LHCN-M2 (cell line): ENCODE data around the gene CCDC85A. TPM values are rescaled to one million over a fixed set of nuclear protein-coding genes. Genes with fewer than 3 reads are reported as not detected.

Source experiments
- DNase-seq: peaks from one replicate; pipeline ENCODE4 v3.0.0-alpha.2; 2012; ENCODE audit warnings: low read depth
- total RNA-seq: library from RNA; depleted of rRNA; stranded (reverse); fragments of >200 nt; gene quantifications from 2 replicates; pipeline ENCODE4 v1.2.3, GENCODE V29; 2014

The CCDC85A gene
- total RNA-seq, 1 experiment from 2014 or later: 0.57 TPM

GRCh38 chr2:56192664-56193305 is 9.0 kb downstream of the CCDC85A start:
- no peak for DNase-seq

- peak; percentile 50 for DNase-seq
Observed at GRCh38 chr2:56195563-56195962, 11.8 kb downstream of the CCDC85A start.

- DNase-seq: no peak
Observed at GRCh38 chr2:56197816-56198215, 14.0 kb downstream of the CCDC85A start.

GRCh38 chr2:56198936-56199335 is 15.1 kb downstream of the CCDC85A start:
- no peak for DNase-seq

GRCh38 chr2:56199492-56199891 is 15.7 kb downstream of the CCDC85A start:
- peak; percentile 62 for DNase-seq

- no peak for DNase-seq
Observed at GRCh38 chr2:56202381-56203121, 18.8 kb downstream of the CCDC85A start.

- DNase-seq: no peak
Observed at GRCh38 chr2:56204556-56204955, 20.8 kb downstream of the CCDC85A start.

GRCh38 chr2:56206250-56206649 is 22.5 kb downstream of the CCDC85A start:
- DNase-seq: no peak

- DNase-seq: no peak
Observed at GRCh38 chr2:56207760-56208159, 24.0 kb downstream of the CCDC85A start.

- DNase-seq: no peak
Observed at GRCh38 chr2:56208380-56208779, 24.6 kb downstream of the CCDC85A start.

- no peak for DNase-seq
Observed at GRCh38 chr2:56209701-56210100, 25.9 kb downstream of the CCDC85A start.

GRCh38 chr2:56210291-56210690 is 26.5 kb downstream of the CCDC85A start:
- no peak for DNase-seq

GRCh38 chr2:56211048-56211447 is 27.3 kb downstream of the CCDC85A start:
- no peak for DNase-seq

- no peak for DNase-seq
Observed at GRCh38 chr2:56215911-56216310, 32.1 kb downstream of the CCDC85A start.

- DNase-seq: no peak
Observed at GRCh38 chr2:56217106-56217505, 33.3 kb downstream of the CCDC85A start.

GRCh38 chr2:56222481-56222880 is 38.7 kb downstream of the CCDC85A start:
- no peak for DNase-seq

- peak; percentile 43 for DNase-seq
Observed at GRCh38 chr2:56224316-56224715, 40.5 kb downstream of the CCDC85A start.

- DNase-seq: no peak
Observed at GRCh38 chr2:56227811-56228210, 44.0 kb downstream of the CCDC85A start.

GRCh38 chr2:56229397-56230060 is 45.7 kb downstream of the CCDC85A start:
- peak; percentile 42 for DNase-seq

GRCh38 chr2:56230156-56230555 is 46.4 kb downstream of the CCDC85A start:
- DNase-seq: peak; percentile 66

- no peak for DNase-seq
Observed at GRCh38 chr2:56231361-56231760, 47.6 kb downstream of the CCDC85A start.

GRCh38 chr2:56232912-56233311 is 49.1 kb downstream of the CCDC85A start:
- no peak for DNase-seq

- DNase-seq: peak; percentile 55
Observed at GRCh38 chr2:56234241-56234640, 50.5 kb downstream of the CCDC85A start.
